ENCODE measurements around the gene NPTXR. TPM values are rescaled to one million over a fixed set of nuclear protein-coding genes. Genes with fewer than 3 reads are reported as not detected.
"Not testable (repeated sequence)": the region's sequence is repeated elsewhere in the genome, so short reads cannot be mapped to it uniquely, and the experiment has no call there.

NPTXR gene
- total and polyA plus RNA-seq, 8 donors, result 4.5 to 13.3 (median 9.2) TPM

DNA sequence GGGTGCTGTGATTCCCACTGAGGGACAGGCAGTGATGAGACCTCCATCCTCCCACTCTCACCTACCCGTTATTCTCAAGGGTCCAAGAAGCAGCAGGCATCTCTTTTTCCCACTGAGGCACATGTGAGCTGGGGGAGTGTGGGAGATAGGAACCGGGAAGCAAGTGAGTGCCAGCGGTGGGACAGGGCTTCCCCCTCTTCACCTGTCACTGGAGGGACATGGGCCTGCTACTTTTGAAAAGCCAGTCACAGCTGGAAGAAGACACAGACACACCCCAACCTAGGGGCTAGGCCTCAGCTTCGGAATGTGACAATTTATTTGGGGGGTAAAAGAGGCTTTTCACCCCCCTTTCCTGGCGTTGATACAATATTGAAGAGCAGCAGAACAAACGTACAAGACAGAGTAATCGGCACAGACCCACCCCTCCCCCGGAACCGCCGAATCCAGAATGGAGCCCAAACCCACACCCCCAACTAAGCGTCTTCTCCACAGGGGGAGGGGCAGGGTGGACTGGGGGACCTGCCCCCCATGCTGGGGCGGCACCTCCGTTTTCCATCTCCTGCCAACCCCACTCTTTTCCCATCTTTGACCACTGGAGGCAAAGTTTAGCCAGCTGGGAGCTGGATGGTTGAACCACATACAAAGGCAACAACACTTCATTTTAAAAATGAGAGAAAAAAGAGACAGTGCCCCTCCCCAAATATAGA, 17.5 kb upstream of the NPTXR start:
- peaks cover 0 to 18% of the 10 kb centered on the region in 2 donors for H3K36me3 ChIP-seq
- no peak overlapping the region for H3K27ac ChIP-seq
- no peaks in the 10 kb centered on the region for H3K9me3 ChIP-seq
- H3K4me3 ChIP-seq, result no peak overlapping the region
- intact Hi-C loops (cut with DNase I), result no loop called here
- DNase-seq, result no peak
- TF ChIP-seq, protein P1, sequence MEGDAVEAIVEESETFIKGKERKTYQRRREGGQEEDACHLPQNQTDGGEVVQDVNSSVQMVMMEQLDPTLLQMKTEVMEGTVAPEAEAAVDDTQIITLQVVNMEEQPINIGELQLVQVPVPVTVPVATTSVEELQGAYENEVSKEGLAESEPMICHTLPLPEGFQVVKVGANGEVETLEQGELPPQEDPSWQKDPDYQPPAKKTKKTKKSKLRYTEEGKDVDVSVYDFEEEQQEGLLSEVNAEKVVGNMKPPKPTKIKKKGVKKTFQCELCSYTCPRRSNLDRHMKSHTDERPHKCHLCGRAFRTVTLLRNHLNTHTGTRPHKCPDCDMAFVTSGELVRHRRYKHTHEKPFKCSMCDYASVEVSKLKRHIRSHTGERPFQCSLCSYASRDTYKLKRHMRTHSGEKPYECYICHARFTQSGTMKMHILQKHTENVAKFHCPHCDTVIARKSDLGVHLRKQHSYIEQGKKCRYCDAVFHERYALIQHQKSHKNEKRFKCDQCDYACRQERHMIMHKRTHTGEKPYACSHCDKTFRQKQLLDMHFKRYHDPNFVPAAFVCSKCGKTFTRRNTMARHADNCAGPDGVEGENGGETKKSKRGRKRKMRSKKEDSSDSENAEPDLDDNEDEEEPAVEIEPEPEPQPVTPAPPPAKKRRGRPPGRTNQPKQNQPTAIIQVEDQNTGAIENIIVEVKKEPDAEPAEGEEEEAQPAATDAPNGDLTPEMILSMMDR (IDR thresholded peaks at IDR 0.05), result no peak
- peaks cover 13 to 33% of the 10 kb centered on the region in 2 donors for H3K4me1 ChIP-seq
- peaks cover 0 to 15% of the 10 kb centered on the region in 2 donors for H3K27me3 ChIP-seq
- no peak for ATAC-seq

DNA sequence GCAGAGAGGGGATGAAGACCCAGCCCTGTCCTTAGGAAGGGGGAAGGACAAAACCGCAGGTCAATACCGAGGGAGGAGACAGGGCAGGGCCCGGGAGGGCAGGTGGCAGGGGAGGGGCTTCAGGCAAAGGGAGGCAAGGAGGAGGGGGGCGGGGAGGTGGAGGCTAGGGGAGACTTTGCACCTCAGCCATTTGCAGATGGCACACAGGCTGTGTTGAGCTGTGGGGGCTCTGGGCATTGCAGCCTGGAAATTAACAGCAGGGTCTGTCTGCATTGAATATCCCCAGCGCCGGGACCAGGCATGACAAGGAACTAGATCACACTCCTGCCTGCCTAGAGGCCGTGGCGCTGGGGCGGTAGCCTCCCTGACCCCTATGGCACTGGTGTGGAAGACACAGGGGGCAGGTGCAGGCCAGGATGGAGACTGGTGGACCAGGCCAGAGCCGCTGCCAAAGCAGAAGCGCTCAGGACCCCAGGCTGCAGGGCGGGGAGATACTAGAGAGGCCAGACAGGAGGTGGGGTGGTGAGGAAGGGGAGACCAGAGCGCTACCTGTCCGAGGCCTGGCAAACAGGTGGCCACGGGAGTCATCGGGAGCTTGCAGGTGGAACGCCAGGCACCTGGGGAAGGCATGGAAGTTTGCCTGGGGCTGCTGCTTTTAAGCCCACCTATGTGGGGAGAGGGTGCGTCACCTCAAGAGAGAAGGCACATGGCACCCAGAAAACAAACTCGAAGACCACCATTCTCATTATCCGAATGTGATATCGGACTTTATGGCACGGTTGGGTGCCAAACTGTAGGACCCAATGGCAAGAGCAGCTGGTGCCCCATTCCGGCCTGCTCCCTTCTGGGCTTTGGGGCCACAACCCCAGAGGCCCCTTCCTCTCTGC, 16.7 kb upstream of the NPTXR start:
- TF ChIP-seq, protein P1 (IDR thresholded peaks at IDR 0.05), result no peak
- H3K27me3 ChIP-seq, result peaks cover 0 to 15% of the 10 kb centered on the region in 2 donors
- ATAC-seq (no peak), DNase-seq (no peak)
- no peaks in the 10 kb centered on the region for H3K9me3 ChIP-seq
- intact Hi-C loops (cut with DNase I), result no loop called here
- no peak overlapping the region for H3K4me3 ChIP-seq
- peaks cover 0 to 10% of the 10 kb centered on the region in 2 donors for H3K36me3 ChIP-seq
- H3K4me1 ChIP-seq, result peaks cover 13 to 28% of the 10 kb centered on the region in 2 donors
- H3K27ac ChIP-seq, result no peak overlapping the region

GRCh38 chr22:38859581-38860282, 15.9 kb upstream of the NPTXR start:
- no peak for ATAC-seq
- no peak overlapping the region for H3K4me3 ChIP-seq
- DNase-seq, result no peak
- TF ChIP-seq, protein P1 (IDR thresholded peaks at IDR 0.05), result no peak
- intact Hi-C loops (cut with DNase I), result no loop called here
- H3K4me1 ChIP-seq, result peaks cover 5 to 20% of the 10 kb centered on the region in 2 donors
- peaks cover 0 to 15% of the 10 kb centered on the region in 2 donors for H3K27me3 ChIP-seq
- H3K9me3 ChIP-seq, result no peaks in the 10 kb centered on the region
- H3K27ac ChIP-seq, result no peak overlapping the region
- peaks cover 0 to 2% of the 10 kb centered on the region in 2 donors for H3K36me3 ChIP-seq

DNA sequence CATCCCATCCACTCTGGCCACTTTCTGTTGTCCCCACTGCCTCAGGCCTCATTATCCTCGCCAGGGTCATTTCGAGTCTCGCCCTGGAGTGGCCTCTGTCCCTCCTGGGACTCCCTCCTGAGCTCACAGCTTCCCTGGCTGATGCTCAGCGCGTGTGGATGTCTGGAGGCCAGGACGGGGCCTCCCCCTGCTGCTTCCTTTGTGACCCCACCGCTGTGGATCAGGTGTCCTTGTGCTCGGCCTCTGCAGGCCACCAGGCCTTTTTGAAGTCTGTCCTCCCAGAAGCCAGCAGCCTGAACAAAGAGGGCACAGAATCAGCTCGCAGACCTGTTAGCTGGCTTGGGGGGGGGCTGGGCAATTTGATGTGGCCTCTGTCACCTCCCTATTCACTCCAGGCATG, 14.7 kb upstream of the NPTXR start:
- intact Hi-C loops (cut with DNase I), result no loop called here
- ATAC-seq, result no peak
- Histone ChIP-seq H3K9me3 (no peaks in the 10 kb centered on the region), H3K27ac (no peak overlapping the region), H3K27me3 (peaks cover 0 to 15% of the 10 kb centered on the region in 2 donors), H3K4me3 (no peak overlapping the region), H3K4me1 (peaks cover 0 to 9% of the 10 kb centered on the region in 2 donors), H3K36me3 (no peaks in the 10 kb centered on the region)
- TF ChIP-seq, protein P1 (IDR thresholded peaks at IDR 0.05), result no peak
- DNase-seq, result no peak

DNA sequence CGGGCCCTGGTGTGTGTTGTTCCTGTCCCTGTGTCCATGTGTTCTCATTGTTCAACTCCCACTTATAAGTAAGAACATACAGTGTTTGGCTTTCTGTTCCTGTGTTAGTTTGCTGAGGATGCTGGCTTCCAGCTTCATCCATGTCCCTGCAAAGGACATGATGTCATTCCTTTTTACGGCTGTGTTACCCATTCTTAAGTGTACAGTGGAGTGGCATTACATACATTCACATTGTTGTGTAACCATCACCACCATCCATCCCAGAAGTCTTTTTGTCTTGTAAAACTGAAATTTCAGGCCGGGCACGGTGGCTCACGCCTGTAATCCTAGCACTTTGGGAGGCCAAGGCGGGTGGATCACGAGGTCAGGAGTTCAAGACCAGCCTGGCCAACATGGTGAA, 10.6 kb upstream of the NPTXR start:
- H3K9me3 ChIP-seq; ATAC-seq; H3K4me1 ChIP-seq; DNase-seq; H3K36me3 ChIP-seq; H3K27me3 ChIP-seq; H3K4me3 ChIP-seq; intact Hi-C loops (cut with DNase I); H3K27ac ChIP-seq: not testable (repeated sequence)

DNA sequence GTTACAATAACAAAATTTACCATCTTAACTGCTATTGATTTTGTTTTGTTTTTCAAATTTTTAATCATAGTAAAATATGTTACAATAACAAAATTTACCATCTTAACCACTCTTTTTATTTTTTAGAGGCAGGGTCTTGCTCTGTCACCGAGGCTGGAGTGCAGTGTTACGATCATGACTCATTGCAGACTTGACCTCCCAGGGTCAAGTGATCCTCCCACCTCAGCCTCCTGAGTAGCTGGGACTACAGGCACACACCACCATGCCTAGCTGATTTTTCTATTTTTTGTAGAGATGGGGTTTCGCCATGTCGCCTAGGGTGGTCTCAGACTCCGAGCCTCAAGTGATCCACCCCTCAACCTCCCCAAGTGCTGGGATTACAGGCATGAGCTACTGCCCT, 10.1 kb upstream of the NPTXR start:
- H3K9me3 ChIP-seq; H3K36me3 ChIP-seq; H3K4me3 ChIP-seq; DNase-seq; ATAC-seq; H3K4me1 ChIP-seq; H3K27ac ChIP-seq; intact Hi-C loops (cut with DNase I): not testable (repeated sequence)
- H3K27me3 ChIP-seq, result peaks cover 0 to 11% of the 10 kb centered on the region in 2 donors

Data from left lung (tissue), 10 donors.